ENCODE data around the gene TMEM213.

TMEM213 gene

GRCh38 chr7:138865843-138866242, 68.0 kb downstream of the TMEM213 start:
- H3K36me3 ChIP-seq (ENCODE audit: control insufficient read depth, insufficient read depth, low read length): no peaks in the 10 kb centered on the region; the same call in 1 of the 2 replicates
- DNase-seq (ENCODE audit: extremely low read depth, insufficient read length): no peak
- no peak overlapping the region for H3K4me3 ChIP-seq (replicated peaks; ENCODE audit: low read depth, low read length)
- peak; percentile 65 for TF ChIP-seq CTCF (IDR thresholded peaks at IDR 0.05; ENCODE audit: insufficient read depth, low read length, poor library complexity, severe bottlenecking)
- no peaks in the 10 kb centered on the region for H3K27me3 ChIP-seq (replicated peaks; ENCODE audit: control insufficient read depth, insufficient read depth, low read length)

GRCh38 chr7:138866353-138866752, 68.6 kb downstream of the TMEM213 start:
- DNase-seq (ENCODE audit: extremely low read depth, insufficient read length): no peak
- Histone ChIP-seq H3K4me3 (replicated peaks; ENCODE audit: low read depth, low read length) (no peak overlapping the region), H3K27me3 (replicated peaks; ENCODE audit: control insufficient read depth, insufficient read depth, low read length) (no peaks in the 10 kb centered on the region), H3K36me3 (ENCODE audit: control insufficient read depth, insufficient read depth, low read length) (no peaks in the 10 kb centered on the region; the same call in 1 of the 2 replicates)
- TF ChIP-seq CTCF (IDR thresholded peaks at IDR 0.05; ENCODE audit: insufficient read depth, low read length, poor library complexity, severe bottlenecking): no peak

- H3K27me3 ChIP-seq (replicated peaks; ENCODE audit: control insufficient read depth, insufficient read depth, low read length): no peaks in the 10 kb centered on the region
- TF ChIP-seq CTCF (IDR thresholded peaks at IDR 0.05; ENCODE audit: insufficient read depth, low read length, poor library complexity, severe bottlenecking): no peak
- H3K36me3 ChIP-seq (ENCODE audit: control insufficient read depth, insufficient read depth, low read length): no peaks in the 10 kb centered on the region; the same call in 1 of the 2 replicates
- DNase-seq (ENCODE audit: extremely low read depth, insufficient read length): no peak
- no peak overlapping the region for H3K4me3 ChIP-seq (replicated peaks; ENCODE audit: low read depth, low read length)
Measured at GRCh38 chr7:138867744-138868143, 70.0 kb downstream of the TMEM213 start.

GRCh38 chr7:138868711-138869110, 70.9 kb downstream of the TMEM213 start:
- TF ChIP-seq CTCF (IDR thresholded peaks at IDR 0.05; ENCODE audit: insufficient read depth, low read length, poor library complexity, severe bottlenecking): no peak
- no peak overlapping the region for H3K4me3 ChIP-seq (replicated peaks; ENCODE audit: low read depth, low read length)
- no peaks in the 10 kb centered on the region; the same call in 1 of the 2 replicates for H3K36me3 ChIP-seq (ENCODE audit: control insufficient read depth, insufficient read depth, low read length)
- H3K27me3 ChIP-seq (replicated peaks; ENCODE audit: control insufficient read depth, insufficient read depth, low read length): no peaks in the 10 kb centered on the region
- DNase-seq (ENCODE audit: extremely low read depth, insufficient read length): no peak

GRCh38 chr7:138869353-138869752, 71.6 kb downstream of the TMEM213 start:
- DNase-seq (ENCODE audit: extremely low read depth, insufficient read length): no peak
- no peak overlapping the region for H3K4me3 ChIP-seq (replicated peaks; ENCODE audit: low read depth, low read length)
- no peaks in the 10 kb centered on the region for H3K27me3 ChIP-seq (replicated peaks; ENCODE audit: control insufficient read depth, insufficient read depth, low read length)
- no peaks in the 10 kb centered on the region; the same call in 1 of the 2 replicates for H3K36me3 ChIP-seq (ENCODE audit: control insufficient read depth, insufficient read depth, low read length)
- TF ChIP-seq CTCF (IDR thresholded peaks at IDR 0.05; ENCODE audit: insufficient read depth, low read length, poor library complexity, severe bottlenecking): no peak

All from GM06990 (cell line).